ENCODE measurements around the gene ASB1.

Gene ASB1

GRCh38 chr2:238426568-238427434 lies at the start of gene ASB1:
ASB1 (plus strand) TSS chr2:238426927; CDS start chr2:238427071, 144 bp downstream.
- FAIRE-seq (peak; percentile 87), DNase-seq (ENCODE audit: insufficient read length, low spot score) (peak; percentile 90)

GRCh38 chr2:238378230-238379095 lies 48.3 kb upstream of the ASB1 start:
- DNase-seq (ENCODE audit: insufficient read length, low spot score) (no peak), FAIRE-seq (no peak)

GRCh38 chr2:238379096-238379810 lies 47.5 kb upstream of the ASB1 start:
- FAIRE-seq (no peak), DNase-seq (ENCODE audit: insufficient read length, low spot score) (no peak)

GRCh38 chr2:238380336-238380735 lies 46.4 kb upstream of the ASB1 start:
- no peak for FAIRE-seq

GRCh38 chr2:238380785-238381184 lies 45.9 kb upstream of the ASB1 start:
- FAIRE-seq (no peak), DNase-seq (ENCODE audit: insufficient read length, low spot score) (no peak)

More at GRCh38 chr2:238380336-238380735, 46.4 kb upstream of the ASB1 start:
- no peak for DNase-seq (ENCODE audit: insufficient read length, low spot score)

- FAIRE-seq (no peak), DNase-seq (ENCODE audit: insufficient read length, low spot score) (no peak)
Observed at GRCh38 chr2:238381341-238382115, 45.2 kb upstream of the ASB1 start.

GRCh38 chr2:238382381-238382781 lies 44.3 kb upstream of the ASB1 start:
- no peak for DNase-seq (ENCODE audit: insufficient read length, low spot score)
- FAIRE-seq = no peak

GRCh38 chr2:238383135-238383534 lies 43.6 kb upstream of the ASB1 start:
- DNase-seq (ENCODE audit: insufficient read length, low spot score) (no peak), FAIRE-seq (no peak)

GRCh38 chr2:238383743-238384380 lies 42.9 kb upstream of the ASB1 start:
- no peak for FAIRE-seq

GRCh38 chr2:238387332-238387731 lies 39.4 kb upstream of the ASB1 start:
- no peak for DNase-seq (ENCODE audit: insufficient read length, low spot score)
- FAIRE-seq = no peak

More at GRCh38 chr2:238383743-238384380, 42.9 kb upstream of the ASB1 start:
- no peak for DNase-seq (ENCODE audit: insufficient read length, low spot score)

- no peak for DNase-seq (ENCODE audit: insufficient read length, low spot score)
- no peak for FAIRE-seq
Observed at GRCh38 chr2:238388794-238389193, 37.9 kb upstream of the ASB1 start.

- DNase-seq (ENCODE audit: insufficient read length, low spot score) (no peak), FAIRE-seq (no peak)
Observed at GRCh38 chr2:238389988-238390589, 36.6 kb upstream of the ASB1 start.

- FAIRE-seq (no peak), DNase-seq (ENCODE audit: insufficient read length, low spot score) (no peak)
Observed at GRCh38 chr2:238391042-238391689, 35.6 kb upstream of the ASB1 start.

GRCh38 chr2:238396663-238397062 lies 30.1 kb upstream of the ASB1 start:
- no peak for FAIRE-seq
- no peak for DNase-seq (ENCODE audit: insufficient read length, low spot score)

- DNase-seq (ENCODE audit: insufficient read length, low spot score) = no peak
- FAIRE-seq = no peak
Observed at GRCh38 chr2:238397356-238397755, 29.4 kb upstream of the ASB1 start.

- DNase-seq (ENCODE audit: insufficient read length, low spot score) (no peak), FAIRE-seq (no peak)
Observed at GRCh38 chr2:238398577-238398976, 28.1 kb upstream of the ASB1 start.

GRCh38 chr2:238399094-238399493 lies 27.6 kb upstream of the ASB1 start:
- DNase-seq (ENCODE audit: insufficient read length, low spot score) = no peak
- no peak for FAIRE-seq

- FAIRE-seq (no peak), DNase-seq (ENCODE audit: insufficient read length, low spot score) (no peak)
Observed at GRCh38 chr2:238401551-238401950, 25.2 kb upstream of the ASB1 start.

All from GM19239 (cell line).